DMS53 treated with DMSO at 0.1 percent for 48 hours (cell line): ENCODE results near the gene UBE2J2.

ENCODE experiments used
- DNase-seq: peaks from one replicate; lab custom pipeline; 2025; ENCODE audit not compliant: unreplicated experiment; lab: John Stamatoyannopoulos, UW

The UBE2J2 gene

DNA sequence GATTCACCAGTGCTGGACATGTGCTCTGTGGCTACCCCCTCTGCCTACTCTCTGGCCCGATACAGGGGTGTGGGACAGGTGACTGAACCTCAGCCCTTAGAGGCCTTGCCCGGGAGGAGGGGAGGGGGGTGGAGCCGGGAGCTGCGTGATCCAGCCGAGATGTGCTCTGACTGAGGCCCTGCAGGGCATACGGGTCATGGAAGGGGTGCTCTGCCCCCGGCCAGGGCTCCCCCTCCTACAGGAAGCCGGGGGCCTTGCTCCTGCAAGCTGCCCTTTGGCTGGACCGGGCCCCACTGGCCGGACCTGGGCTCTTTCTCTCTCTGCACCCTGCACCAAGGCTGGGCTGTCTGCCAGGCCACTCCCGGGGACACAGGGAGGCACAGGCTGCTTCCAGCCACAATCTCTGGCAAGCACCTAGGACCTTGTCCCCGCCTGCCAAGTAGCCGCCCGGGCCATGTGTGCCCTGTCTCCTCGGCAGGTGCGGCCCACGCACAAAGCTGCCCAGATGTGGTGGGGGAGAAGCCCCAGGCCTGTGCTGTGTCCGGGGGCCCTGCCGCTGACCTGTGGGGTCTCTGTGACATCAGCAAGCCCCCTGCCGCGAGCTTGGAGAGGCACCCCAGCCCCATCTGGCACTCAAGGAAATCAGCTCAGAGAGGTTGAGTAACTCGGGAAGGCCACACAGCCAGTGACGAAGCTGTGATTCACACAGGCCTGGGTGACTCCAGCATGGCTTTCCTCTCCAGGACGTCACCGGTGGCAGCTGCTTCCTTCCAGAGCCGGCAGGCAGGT is 8.1 kb upstream of the UBE2J2 start:
- peak; percentile 58 for DNase-seq

DNA sequence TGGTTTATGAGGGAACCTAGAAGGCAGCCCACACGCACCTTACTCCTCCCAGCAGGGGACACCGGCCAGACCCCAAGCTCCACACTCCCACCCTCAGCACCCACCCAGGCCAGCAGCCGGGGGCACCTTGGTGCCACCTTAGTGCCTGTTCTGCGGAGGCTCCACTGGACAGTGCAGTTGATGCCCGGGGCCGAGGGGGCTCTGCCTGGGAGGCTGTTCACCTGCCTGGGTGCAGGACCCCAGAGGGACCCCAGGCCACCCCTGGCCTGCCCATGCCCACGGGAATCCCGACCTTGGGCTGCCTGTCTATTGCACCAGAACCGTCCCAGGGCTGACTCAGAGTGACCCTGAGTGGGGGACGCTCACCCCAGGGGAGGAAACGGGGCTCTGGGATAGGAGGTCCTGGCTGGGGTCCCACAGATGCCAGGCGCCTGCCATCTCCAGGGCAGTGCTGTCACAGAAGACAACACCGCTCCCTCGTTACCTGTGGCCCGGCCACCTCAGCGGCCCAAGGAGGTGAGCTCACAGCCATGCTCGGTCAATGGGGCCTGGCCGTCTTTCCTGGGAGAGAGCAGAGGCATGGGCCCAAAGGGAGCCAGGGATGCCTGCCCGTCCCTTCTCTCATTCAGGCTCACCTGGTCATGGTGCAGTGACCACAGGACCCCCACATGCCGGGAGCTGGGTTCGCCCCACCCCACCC is 7.3 kb upstream of the UBE2J2 start:
- no peak for DNase-seq

DNA sequence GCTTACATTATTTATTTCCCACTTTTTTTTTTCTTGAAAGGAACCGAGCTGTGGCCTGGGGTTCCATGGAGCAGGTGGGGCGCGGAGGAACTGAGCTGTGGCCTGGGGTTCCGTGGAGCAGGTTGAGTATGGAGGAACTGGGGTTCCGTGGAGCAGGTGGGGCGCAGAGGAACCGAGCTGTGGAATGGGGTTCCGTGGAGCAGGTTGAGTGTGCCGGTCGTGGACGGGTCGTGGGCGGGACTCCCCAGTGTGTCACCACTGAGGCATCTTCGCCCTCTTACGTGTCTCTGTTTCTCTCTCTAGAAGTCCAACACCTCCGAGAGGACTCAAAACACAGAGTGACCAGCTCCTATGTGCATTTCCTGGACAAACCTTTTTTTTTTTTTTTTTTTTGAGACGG is 5.4 kb upstream of the UBE2J2 start:
- DNase-seq = no peak

DNA sequence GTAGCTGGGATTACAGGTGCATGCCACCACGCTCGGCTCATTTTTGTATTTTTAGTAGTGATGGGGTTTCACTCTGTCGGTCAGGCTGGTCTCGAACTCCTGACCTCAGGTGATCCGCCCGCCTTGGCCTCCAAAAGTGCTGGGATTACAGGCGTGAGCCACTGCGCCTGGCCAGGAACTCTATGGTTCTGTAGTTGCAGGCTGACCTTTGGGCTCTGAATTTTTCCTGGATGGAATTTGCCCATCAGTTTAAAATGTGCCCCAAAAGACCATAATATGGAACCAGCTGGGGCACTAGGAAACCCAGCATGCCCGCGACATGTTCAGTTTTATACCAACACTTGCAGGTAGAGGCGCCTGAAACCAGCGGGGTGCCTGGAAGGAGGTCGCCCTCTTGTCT is 5.0 kb upstream of the UBE2J2 start:
- DNase-seq = no peak

DNA sequence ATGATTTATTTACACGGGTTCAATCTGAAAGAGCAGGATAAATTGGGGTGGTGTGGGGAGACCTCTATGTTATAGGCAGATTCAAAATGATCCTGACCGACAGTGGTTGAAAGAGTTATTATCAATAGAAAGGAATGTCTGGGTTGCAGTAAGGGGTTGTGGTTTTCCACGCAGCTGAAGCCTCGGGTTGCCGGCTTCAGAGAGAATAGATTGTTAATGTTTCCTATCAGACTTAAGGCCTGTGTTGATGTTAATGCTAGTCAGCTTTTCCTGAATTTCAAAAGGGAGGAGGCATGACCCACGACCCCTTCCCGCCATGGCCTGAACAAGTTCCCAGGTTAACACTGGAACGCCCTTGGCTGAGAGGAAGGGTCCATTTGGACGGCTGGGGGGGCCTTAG is 2.2 kb upstream of the UBE2J2 start:
- DNase-seq = no peak

DNA sequence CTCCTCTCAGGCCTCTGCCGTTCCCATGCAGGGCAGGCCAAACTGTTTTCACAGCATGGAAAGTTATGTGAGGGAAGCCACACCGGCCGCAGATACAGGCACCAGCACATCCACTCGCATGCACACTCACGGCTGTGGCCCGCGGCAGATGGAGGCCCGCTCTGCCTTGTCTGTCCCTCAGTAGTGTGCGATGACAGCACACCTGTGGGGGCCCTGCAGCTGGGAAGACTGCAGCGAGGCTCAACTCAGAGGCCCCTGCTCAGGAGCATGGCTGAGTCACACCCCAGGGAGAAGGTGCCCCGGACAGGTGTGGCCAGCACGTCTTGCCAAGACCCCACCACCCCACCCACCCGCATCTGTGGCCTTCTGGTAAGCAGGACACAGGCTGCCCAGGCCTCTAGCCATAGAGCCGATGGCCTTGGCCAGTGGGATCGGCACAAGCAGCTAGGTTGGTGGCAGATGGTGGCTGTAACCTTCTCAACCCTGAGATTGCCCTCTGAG is 1.3 kb upstream of the UBE2J2 start:
- no peak for DNase-seq

DNA sequence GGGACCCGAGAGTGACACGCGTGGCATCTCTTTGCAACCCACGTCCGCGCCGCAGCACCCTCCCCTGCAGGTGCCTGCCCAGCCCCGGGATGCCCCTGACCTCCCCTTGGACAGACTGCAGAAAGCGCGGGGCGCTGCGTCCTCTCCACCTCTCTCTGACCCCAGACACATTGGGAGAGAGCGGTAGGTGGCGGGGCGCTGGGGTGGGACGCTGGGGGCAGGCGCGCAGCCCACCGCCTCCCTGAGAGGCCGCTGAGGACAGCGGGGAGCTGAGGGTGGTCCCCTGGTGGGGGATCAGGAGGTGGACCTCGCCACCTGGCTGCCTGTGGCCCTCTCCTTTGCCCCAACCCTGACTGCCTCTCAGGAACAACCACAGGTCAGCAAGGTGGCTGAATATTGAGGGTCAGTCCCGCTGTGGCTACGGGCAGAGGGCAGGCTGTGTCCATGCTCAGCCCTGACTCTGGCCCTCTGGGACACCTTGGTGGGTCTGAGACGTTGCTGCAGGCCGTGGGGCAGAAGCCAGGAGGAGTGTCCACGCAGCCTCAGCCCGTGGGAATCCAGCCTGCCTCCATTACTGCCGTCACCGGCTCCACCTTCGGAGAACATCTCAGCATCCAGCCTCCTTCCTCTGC is 761 bp upstream of the UBE2J2 start:
- no peak for DNase-seq

DNA sequence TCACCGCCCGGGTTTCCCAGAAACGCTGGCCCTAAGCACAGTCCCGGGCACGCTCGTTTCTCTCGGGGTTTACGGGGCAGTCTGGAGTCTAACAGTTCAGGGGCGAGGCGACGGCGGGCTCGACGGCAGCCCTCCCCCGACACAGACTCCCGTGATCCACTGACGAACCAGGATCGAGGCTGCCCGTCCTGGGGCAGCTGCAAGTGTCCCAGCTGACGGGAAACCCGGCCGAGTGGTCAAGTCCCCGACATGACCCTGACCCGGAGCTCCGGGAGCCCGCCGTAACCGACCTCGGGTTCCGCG is 494 bp downstream of the UBE2J2 start:
- no peak for DNase-seq

DNA sequence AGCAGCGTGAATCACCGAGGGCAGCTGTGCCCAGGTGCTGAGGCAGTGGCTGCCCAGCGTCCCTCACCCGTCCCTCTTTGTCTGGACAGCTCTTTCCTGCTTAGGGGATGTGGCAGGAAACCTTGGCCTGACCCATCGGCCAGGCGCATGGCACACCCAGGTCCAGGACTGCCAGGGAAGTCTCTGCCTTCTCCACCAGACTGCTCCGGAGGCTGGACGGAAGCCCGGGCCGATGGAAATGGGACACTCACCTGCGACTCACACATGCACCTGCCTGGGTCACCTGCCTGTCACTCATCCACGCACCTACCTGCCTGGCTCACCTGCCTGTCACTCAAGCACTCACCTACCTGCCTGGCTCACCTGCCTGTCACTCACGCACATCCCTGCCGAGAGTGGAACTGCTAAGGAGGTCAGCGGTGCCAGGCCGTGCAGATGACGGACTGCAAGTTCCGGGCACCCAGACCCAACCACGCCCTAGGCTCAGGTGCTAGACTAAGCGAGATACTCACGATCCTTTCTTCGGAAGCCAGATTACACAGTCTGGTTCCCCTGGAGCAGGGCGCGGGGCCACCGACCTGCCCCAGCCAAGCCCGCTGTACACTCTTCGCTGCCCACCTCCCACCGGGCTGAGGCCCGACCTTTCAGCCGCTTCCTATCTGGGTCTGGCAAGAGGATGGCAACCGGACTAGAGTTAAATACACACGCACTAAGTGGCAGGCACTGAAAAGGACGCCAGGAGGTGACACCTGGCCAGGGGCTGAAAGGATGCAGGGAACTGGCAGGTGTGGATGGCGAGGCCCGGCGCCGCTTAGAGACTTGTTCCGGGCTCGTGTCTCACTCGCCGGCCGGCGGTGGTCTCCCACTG is 1.1 kb downstream of the UBE2J2 start:
- peak; percentile 92 for DNase-seq

DNA sequence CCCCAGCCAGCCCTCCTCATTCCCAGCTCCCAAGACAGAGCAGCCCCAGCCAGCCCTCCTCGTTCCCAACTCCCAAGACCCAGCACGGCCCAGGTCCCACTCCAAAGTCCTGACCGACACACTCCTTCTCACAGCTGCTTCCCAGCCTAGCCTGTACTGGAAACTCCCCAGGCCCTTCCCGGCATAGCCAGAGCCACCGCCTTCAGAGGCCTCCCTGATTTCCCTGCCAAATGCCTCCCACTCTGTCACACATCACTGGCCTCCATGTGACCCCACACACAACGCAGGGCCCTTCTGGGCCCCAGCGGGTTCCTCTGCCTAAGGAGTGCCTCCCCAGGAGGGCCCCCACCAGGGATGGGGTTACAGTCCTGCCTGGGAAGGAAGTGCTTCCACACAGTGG is 2.8 kb downstream of the UBE2J2 start:
- no peak for DNase-seq

DNA sequence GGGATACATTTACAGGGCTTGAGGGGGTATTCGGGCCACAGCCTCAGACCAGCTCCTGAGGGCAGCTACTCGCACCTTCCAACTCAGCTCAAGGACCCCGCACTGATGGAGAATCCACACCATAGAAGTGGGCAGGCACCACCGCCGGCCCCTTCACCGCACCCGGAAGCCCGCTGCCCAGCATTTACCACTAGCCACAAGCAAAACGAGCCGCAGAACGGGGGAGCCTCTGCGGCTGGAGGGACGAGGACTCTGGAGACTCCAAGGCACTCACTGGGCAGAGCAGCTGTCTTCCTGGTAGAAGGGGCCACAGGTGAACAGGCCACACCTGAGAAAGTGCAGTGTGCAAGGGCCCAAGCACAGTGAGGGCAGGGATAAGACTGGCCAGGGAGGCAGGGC is 5.4 kb downstream of the UBE2J2 start:
- DNase-seq = no peak

DNA sequence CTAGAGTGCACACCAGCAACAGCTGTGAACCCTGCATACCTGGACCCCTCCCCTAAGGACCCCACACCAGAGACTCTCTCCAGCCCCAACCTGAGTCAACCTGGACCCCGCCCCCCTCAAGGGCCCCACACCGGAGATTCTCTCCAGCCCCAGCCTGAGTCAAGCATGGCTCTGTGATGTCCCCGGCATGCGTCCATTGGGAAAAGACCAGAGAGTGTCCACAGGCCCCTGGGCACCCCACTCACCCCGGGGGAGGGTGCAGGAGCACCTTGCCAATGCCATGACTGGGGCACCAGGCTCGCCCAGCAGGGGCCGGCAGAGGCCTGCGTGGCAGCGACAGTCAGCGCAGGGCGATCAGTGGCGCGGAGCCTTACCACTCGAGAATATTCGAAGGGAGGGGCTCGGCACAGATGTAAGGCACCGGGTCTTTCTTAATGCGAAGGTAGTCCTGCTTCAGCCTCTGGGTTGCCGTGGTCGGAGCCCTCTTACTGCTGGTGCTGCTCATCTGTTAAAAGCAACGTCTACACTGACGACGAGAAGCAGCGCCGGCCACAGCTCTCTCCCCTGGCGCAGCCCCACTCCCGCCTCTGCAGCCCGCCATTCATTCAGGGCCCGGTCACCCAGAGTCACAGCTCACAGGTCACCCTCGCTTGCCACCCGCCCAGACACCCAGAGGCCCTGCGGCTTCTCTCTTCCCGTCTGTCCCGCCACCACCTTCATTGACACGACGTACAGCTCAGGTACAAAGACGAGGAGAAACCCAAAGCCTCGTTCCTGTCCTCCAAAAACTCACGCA is 6.0 kb downstream of the UBE2J2 start:
- DNase-seq = no peak

DNA sequence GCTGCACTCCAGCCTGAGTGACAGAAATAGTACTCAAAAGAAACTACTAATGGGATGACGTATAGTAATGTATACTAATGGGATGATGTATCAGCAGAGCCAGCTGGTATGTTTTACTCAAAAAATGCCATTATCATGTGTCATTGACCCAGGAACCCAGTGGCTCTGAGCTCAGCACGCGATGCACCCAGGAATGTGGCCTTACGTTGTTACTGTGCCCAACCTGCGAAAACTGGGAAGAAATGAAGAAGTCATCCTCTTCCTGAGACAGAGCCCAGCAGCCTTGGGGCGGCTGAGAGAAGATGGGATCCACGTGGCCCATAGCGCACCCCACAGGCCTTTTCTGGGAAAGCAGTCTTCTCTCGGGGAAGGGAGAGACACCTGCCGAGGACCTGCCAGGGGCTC is 8.8 kb downstream of the UBE2J2 start:
- DNase-seq = no peak

DNA sequence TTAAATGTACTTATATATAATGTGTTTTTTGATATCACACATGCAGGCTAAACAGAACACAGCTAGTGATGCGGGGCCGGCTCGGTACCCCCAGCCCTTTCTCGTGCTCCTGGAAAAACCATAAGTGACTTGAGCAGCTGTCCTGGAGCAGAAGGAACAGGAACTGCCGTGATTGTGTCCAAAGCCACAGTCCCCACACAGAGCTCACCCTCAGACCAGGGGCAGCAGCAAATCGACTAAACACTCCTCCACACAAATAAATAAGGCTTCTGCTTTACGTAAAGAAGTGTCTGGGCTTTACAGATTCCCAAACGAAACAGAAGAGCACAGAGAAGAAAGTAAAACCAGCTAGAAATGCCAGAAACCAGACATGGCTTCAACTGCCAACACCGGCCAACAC is 9.6 kb downstream of the UBE2J2 start:
- no peak for DNase-seq

DNA sequence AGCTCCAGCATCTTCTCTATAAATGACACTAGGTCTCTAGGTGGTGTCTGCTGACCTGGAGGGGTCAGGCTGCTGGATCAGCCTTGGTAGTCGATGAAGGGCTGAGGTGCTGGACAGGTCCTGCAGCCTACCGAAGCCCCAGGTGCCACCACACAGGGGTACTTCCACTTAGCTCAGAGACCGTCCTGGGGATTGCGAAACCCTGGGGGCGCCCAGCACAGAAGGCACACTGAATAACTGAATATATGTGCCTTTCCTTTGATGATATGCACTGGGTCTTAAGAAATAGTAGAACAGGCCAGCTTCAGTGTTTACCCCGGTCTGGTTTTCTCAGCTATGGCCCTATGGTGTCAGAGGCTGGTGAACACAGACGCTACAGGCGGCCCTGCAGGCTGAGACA is 10.9 kb downstream of the UBE2J2 start:
- no peak for DNase-seq

DNA sequence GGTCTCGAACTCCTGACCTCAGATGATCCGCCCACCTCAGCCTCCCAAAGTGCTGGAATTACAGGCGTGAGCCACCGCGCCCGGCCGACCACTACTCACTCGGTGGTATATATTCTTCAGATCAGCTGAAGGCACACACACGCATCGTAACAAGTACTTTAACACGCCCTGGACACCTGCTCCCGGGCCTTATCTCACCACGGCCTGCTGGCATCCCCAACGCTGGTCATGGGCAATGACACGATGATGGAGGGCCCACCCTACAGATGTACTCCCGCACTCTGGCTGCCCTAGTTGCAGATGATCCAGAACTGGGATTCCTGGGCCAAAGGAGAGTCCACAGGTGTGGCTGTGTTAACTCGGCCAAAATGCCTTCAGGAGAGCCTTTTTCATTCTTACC is 11.6 kb downstream of the UBE2J2 start:
- no peak for DNase-seq

DNA sequence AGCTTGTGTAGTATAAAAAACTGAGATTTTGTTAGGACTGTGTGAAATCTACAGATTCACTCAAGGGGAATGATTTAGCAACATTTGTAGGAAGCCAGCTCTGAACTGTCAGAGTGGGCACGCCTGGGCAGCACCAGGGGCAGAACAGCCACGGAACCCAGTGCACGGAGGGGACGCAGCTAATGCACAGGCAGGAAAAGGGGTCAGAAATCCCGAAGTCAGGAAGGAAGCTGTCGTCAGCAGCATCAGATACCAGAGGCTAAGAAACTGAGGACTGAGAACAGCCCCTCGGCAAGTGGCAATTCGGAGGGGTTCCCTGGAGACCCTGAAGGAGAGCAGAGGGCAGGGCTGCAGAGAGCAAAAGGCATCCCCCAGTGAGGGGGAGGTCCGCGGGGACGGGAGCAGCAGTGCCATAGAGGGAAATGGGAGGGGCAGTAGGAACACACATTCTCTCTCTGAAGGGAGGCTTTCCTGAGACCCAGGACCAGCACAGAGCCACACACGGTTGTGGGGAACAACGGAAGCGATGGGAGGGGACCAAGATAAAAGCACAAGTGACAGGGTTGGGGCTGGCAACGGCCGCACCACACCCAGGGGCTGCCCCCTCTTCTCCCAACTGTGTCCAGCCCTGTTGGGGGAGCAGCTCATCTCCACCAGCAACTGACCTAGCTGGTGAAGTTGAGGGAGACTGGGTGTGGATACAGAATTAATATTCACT is 12.7 kb downstream of the UBE2J2 start:
- DNase-seq = no peak

DNA sequence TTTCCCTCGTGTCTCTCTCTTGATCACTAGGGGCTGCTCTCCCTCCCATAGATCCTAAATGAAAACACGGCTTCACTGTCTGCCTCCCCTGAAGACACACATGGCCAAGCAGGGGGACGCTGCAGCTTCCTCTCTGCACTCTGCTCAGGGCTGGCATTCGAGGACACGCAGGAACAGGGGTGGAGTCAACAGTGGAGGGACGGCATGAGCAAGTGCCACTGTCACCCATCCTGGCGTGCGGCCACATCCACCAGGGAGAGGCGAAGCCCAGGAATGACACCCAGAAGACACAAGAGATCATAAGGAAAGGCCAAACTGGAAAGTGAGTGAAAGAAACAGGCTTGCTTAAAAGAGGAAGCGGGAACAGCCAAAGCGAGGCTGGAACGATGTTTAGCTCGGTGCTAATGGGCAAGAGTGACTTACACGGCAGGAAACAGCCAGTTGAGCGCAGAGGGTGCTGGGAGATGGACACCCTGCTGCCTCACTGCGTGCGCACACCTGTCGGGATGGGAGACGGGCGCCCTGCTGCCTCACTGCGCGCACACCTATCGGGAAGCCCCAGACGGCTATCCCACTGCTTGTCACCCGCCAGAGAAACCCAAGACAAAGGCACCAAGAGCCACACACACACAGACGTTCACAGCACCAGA is 13.6 kb downstream of the UBE2J2 start:
- no peak for DNase-seq

DNA sequence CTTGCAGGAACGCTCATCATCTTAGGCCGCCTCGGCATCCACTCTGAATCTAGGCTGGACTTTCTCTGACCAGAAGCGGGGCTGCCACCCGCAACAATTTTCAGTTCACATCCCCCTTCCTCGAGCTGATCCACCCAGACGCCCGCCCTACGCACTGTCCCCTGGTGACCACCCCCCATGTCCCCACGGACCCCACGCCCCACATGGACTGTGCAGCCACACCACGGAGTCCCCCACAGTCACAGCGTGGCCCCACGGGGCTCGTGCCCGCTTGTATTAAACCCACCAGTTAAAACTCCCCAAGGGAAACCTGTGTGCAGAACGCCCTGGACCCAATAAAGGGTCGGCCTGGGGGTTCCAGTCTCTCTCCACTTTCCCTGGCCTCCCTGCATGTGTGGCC is 14.1 kb downstream of the UBE2J2 start:
- DNase-seq = no peak
